Peyer's patch (tissue), 4 donors: ENCODE data around the gene BEGAIN.

Experiments
- CTCF ChIP-seq, 6 experiments: fragments of 450-650 bp in 4 of 6; fragments of 200-600 bp in 2 of 6; sonication (generic) in 1 of 6; IDR thresholded peaks; one replicate each; pipeline ENCODE4 v1.5.1; 2017 to 2019; ENCODE audit warnings: antibody characterized with exemption in 6 of 6, mild to moderate bottlenecking in 3 of 6, moderate library complexity in 1 of 6
- POLR2A ChIP-seq, 2 donors: fragments of 450-650 bp; IDR thresholded peaks; one replicate each; pipeline ENCODE4 v1.5.1; 2017; ENCODE audit warnings: antibody characterized with exemption in 2 of 2, mild to moderate bottlenecking in 2 of 2, moderate library complexity in 2 of 2

- no peak for TF ChIP-seq CTCF (IDR thresholded peaks at IDR 0.05)
- no peak for TF ChIP-seq POLR2A (IDR thresholded peaks at IDR 0.05)
Measured at GRCh38 chr14:100552524-100553125, 34.6 kb downstream of the BEGAIN start.
